HEK293T (cell line): ENCODE results near the gene IRF6.

Experiments
- CTCF ChIA-PET: fragments of 350-600 bp; formaldehyde crosslinking; extraction: SDS; loops from one replicate; lab custom pipeline; 2021; ENCODE audit warnings: antibody characterized with exemption, inconsistent platforms; lab: Yijun Ruan, JAX
- POLR2A ChIA-PET: fragments of 350-600 bp; formaldehyde crosslinking; extraction: SDS; loops from one replicate; lab custom pipeline; 2020; ENCODE audit warnings: antibody characterized with exemption, inconsistent platforms; lab: Yijun Ruan, JAX
- DNase-seq: peaks from one replicate; pipeline ENCODE4 v3.0.0; 2012; ENCODE audit warnings: mixed read lengths; ENCODE audit errors: extremely low spot score
- ARNT ChIP-seq: fragments of 450-650 bp; IDR thresholded peaks from 2 replicates; pipeline ENCODE4 v1.6.1; 2017; ENCODE audit warnings: mild to moderate bottlenecking
- BHLHE40 ChIP-seq: fragments of 450-650 bp; IDR thresholded peaks from 2 replicates; pipeline ENCODE4 v1.6.1; 2016; ENCODE audit warnings: mild to moderate bottlenecking, moderate library complexity, borderline replicate concordance
- CTBP1 ChIP-seq: fragments of 450-650 bp; IDR thresholded peaks from 2 replicates; pipeline ENCODE4 v1.6.1; 2016; ENCODE audit warnings: borderline replicate concordance
- ELF4 ChIP-seq: fragments of 450-650 bp; IDR thresholded peaks from 2 replicates; pipeline ENCODE4 v1.6.1; 2017; ENCODE audit warnings: antibody characterized with exemption
- FOXA1 ChIP-seq: fragments of 450-650 bp; IDR thresholded peaks from 2 replicates; pipeline ENCODE4 v1.6.1; 2016; ENCODE audit warnings: mild to moderate bottlenecking
- FOXK2 ChIP-seq: fragments of 450-650 bp; IDR thresholded peaks from 2 replicates; pipeline ENCODE4 v1.6.1; 2016; ENCODE audit warnings: mild to moderate bottlenecking
- FOXM1 ChIP-seq: fragments of 450-650 bp; IDR thresholded peaks from 2 replicates; pipeline ENCODE4 v1.6.1; 2017; ENCODE audit warnings: mild to moderate bottlenecking, borderline replicate concordance
- HDGF ChIP-seq: fragments of 450-650 bp; IDR thresholded peaks from 2 replicates; pipeline ENCODE4 v1.6.1; 2017; ENCODE audit warnings: antibody characterized with exemption, borderline replicate concordance
- L3MBTL2 ChIP-seq: fragments of 450-650 bp; conservative IDR thresholded peaks from 2 replicates; pipeline ENCODE4 v1.6.1; 2016; ENCODE audit warnings: mild to moderate bottlenecking
- LEF1 ChIP-seq: fragments of 450-650 bp; IDR thresholded peaks from 2 replicates; pipeline ENCODE4 v1.6.1; 2017; ENCODE audit warnings: mild to moderate bottlenecking, borderline replicate concordance
- NFRKB ChIP-seq: fragments of 450-650 bp; IDR thresholded peaks from 2 replicates; pipeline ENCODE4 v1.6.1; 2016; ENCODE audit warnings: mild to moderate bottlenecking, moderate library complexity
- PKNOX1 ChIP-seq: fragments of 450-650 bp; IDR thresholded peaks from 2 replicates; pipeline ENCODE4 v1.6.1; 2016
- SP1 ChIP-seq: fragments of 450-650 bp; IDR thresholded peaks from 2 replicates; pipeline ENCODE4 v1.6.1; 2017
- SUZ12 ChIP-seq: fragments of 450-650 bp; IDR thresholded peaks from 2 replicates; pipeline ENCODE4 v1.6.1; 2016; ENCODE audit warnings: mild to moderate bottlenecking
- TARDBP ChIP-seq: fragments of 450-650 bp; IDR thresholded peaks from 2 replicates; pipeline ENCODE4 v1.6.1; 2016
- ZNF384 ChIP-seq: fragments of 450-650 bp; IDR thresholded peaks from 2 replicates; pipeline ENCODE4 v1.6.1; 2016

IRF6 gene

GRCh38 chr1:209743145-209743482 is 62.8 kb downstream of the IRF6 start:
- no peak for TF ChIP-seq FOXM1
- TF ChIP-seq LEF1, result no peak
- TF ChIP-seq FOXA1, result no peak
- no peak for TF ChIP-seq L3MBTL2
- TF ChIP-seq ARNT, result no peak
- TF ChIP-seq ELF4, result no peak
- TF ChIP-seq ZNF384, result no peak
- TF ChIP-seq SUZ12, result no peak
- TF ChIP-seq CTBP1, result no peak
- DNase-seq, result no peak
- CTCF ChIA-PET, result no interaction called here
- POLR2A ChIA-PET, result no interaction called here

- TF ChIP-seq L3MBTL2, result no peak
- no peak for TF ChIP-seq TARDBP
- TF ChIP-seq FOXM1, result no peak
- no peak for TF ChIP-seq SP1
- TF ChIP-seq BHLHE40, result no peak
- no peak for TF ChIP-seq SUZ12
- TF ChIP-seq LEF1, result no peak
- TF ChIP-seq CTBP1, result no peak
- TF ChIP-seq ZNF384, result no peak
- DNase-seq, result no peak
- POLR2A ChIA-PET, result no interaction called here
- CTCF ChIA-PET, result no interaction called here
These were observed 63.4 kb downstream of the IRF6 start for GRCh38 chr1:209742409-209743144.

- ChIA-PET POLR2A (no interaction called here), CTCF (no interaction called here)
- TF ChIP-seq TARDBP, result no peak
- TF ChIP-seq BHLHE40, result no peak
- no peak for TF ChIP-seq SP1
- no peak for TF ChIP-seq L3MBTL2
- TF ChIP-seq SUZ12, result no peak
- no peak for TF ChIP-seq FOXK2
- no peak for TF ChIP-seq ELF4
- no peak for DNase-seq
These were observed 64.1 kb downstream of the IRF6 start for GRCh38 chr1:209741889-209742288.

GRCh38 chr1:209741193-209741592 is 64.7 kb downstream of the IRF6 start:
- ChIA-PET POLR2A (no interaction called here), CTCF (no interaction called here)
- DNase-seq, result no peak
- TF ChIP-seq FOXA1 (no peak), PKNOX1 (peak; percentile 24; the same call in 1 of the 2 replicates)

- CTCF ChIA-PET, result no interaction called here
- DNase-seq, result no peak
- no peak for TF ChIP-seq SUZ12
- TF ChIP-seq TARDBP, result no peak
- TF ChIP-seq ARNT, result no peak
- no peak for TF ChIP-seq FOXM1
- TF ChIP-seq FOXA1, result no peak
- no peak for TF ChIP-seq CTBP1
- no peak for TF ChIP-seq ELF4
- TF ChIP-seq BHLHE40, result no peak
- no peak for TF ChIP-seq SP1
- no peak for TF ChIP-seq FOXK2
- no peak for TF ChIP-seq HDGF
- no peak for TF ChIP-seq NFRKB
- no peak for TF ChIP-seq LEF1
- TF ChIP-seq L3MBTL2, result no peak
- no peak for TF ChIP-seq ZNF384
- TF ChIP-seq PKNOX1, result no peak
- POLR2A ChIA-PET, result no interaction called here
These were observed 67.7 kb downstream of the IRF6 start for GRCh38 chr1:209738270-209738669.

- CTCF ChIA-PET, result interaction anchor here (0.6 kb wide), 2 partner anchors 70 to 1909 kb away, joined by 3 to 9 read pairs; no protein-coding TSS in a partner anchor
- POLR2A ChIA-PET, result no interaction called here
- TF ChIP-seq FOXA1, result no peak
- no peak for TF ChIP-seq ZNF384
- no peak for TF ChIP-seq FOXM1
- TF ChIP-seq ARNT, result no peak
- TF ChIP-seq PKNOX1, result no peak
- TF ChIP-seq BHLHE40, result no peak
- TF ChIP-seq CTBP1, result no peak
- TF ChIP-seq NFRKB, result no peak
- TF ChIP-seq HDGF, result no peak
- no peak for TF ChIP-seq TARDBP
- TF ChIP-seq FOXK2, result no peak
- no peak for TF ChIP-seq ELF4
- no peak for TF ChIP-seq SP1
- no peak for TF ChIP-seq L3MBTL2
- TF ChIP-seq SUZ12, result no peak
- no peak for TF ChIP-seq LEF1
- DNase-seq, result no peak
These were observed 68.8 kb downstream of the IRF6 start for GRCh38 chr1:209737118-209737505.

- CTCF ChIA-PET, result interaction anchor here (0.6 kb wide), 1 partner anchor 70 kb away, joined by 9 read pairs; no protein-coding TSS in a partner anchor
- TF ChIP-seq PKNOX1 (no peak), ARNT (no peak), L3MBTL2 (no peak), BHLHE40 (no peak), CTBP1 (no peak), TARDBP (no peak), ZNF384 (no peak), ELF4 (no peak), SUZ12 (no peak), SP1 (no peak), HDGF (no peak), FOXM1 (no peak), FOXA1 (no peak), FOXK2 (no peak), NFRKB (no peak), LEF1 (no peak)
- POLR2A ChIA-PET, result no interaction called here
- DNase-seq, result no peak
These were observed 69.3 kb downstream of the IRF6 start for GRCh38 chr1:209736490-209737117.
